Mononuclear cell (primary cell): ENCODE data around the gene SH2D6. TPM values are rescaled to one million over a fixed set of nuclear protein-coding genes. Genes with fewer than 3 reads are reported as not detected.
"Not testable (repeated sequence)": the region's sequence is repeated elsewhere in the genome, so short reads cannot be mapped to it uniquely, and the experiment has no call there.

Experiments used
- H3K27me3 ChIP-seq: 2 replicates; pipeline ENCODE4 v1.6.0; 2011; ENCODE audit warnings: low read length, control low read depth; ENCODE audit not compliant: insufficient read depth
- H3K4me1 ChIP-seq: 2 replicates; pipeline ENCODE4 v1.5.1; 2011; ENCODE audit warnings: mild to moderate bottlenecking, low read length, control low read depth; ENCODE audit not compliant: insufficient read depth
- H3K4me3 ChIP-seq: 2 replicates; pipeline ENCODE4 v1.5.1; 2011; ENCODE audit warnings: mild to moderate bottlenecking, low read length, moderate library complexity
- H3K9me3 ChIP-seq: 2 replicates; pipeline ENCODE4 v1.5.1; 2011; ENCODE audit warnings: low read depth, mild to moderate bottlenecking, control low read depth, low read length
- total RNA-seq: library from RNA; depleted of rRNA; stranded (reverse); fragments of >200 nt; gene quantifications from one replicate; pipeline ENCODE4 v1.2.3, GENCODE V29; 2012

SH2D6 gene
- total RNA-seq, result 0.42 TPM

DNA sequence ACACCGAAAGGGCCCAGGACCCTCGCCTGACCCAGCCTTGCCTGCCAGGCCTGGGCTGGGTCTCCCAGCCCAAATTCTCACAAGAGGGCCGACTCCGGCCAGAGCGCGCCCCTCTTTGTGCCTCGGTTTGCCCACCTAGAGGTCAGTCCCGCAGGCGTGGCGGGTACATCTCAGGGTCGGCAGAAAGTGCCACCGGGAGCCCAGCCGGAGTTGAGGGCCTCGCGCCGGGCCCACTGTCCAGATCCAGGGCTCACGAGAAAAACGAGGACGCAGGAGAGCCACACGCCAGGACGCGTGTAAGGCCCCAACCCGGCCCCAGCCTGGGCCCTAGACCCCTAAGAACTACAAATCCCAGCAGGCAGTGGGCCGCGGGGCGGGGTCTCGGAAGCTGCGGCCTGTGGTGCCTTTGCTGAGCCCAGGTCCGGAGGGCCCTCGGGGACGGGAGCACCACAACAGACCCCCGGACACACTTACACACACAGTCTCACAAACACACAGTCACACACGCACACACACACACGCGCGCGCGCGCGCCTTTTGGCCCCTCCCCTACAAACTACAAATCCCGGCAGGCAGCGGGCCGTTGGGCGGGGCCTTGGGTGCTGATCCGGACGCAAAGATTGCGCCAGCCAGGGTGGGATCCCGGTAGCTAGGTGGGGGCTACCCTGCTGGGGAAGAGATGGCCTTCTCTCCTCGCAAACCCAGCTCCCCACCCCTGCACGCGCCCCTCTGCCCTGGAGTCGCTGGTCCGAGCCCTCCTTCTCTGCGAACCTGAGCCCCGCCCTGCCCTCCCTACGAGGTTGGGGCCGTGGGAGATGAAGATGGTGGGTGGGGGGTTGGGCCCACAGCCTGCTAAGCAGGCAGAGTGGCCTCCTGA lies at the start of gene SH2D6:
TSS of gene SH2D6 (plus strand) at position 583 of the 877 bp plus-strand sequence. CDS start 10,752 bp downstream, outside the sequence.
- Histone ChIP-seq H3K4me1 (peaks cover 65% of the 10 kb centered on the region), H3K4me3 (peak within 1 kb of the TSS; percentile 89), H3K9me3 (no peaks in the 10 kb centered on the region), H3K27me3 (no peaks in the 10 kb centered on the region)

DNA sequence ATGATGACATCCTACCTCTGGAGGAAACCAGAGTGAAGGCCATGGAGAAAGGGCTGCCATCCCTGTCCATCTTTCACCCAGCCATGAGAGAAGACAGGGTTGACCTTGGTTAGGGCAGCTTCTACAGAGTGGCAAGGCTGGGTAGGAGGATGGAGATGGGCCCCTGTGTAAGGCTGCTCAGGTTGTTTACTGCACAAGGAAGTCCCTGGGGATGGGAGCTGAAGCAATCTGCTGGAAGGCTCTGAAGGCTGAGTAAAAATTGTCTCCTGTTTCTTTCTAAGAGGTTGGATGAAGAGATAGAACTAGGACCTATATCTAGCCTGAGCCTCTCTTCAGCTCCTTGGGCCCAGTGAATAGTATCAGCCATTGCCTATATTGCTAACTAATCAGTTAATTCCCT lies 49.6 kb upstream of the SH2D6 start:
- Histone ChIP-seq H3K4me1 (no peaks in the 10 kb centered on the region), H3K27me3 (no peaks in the 10 kb centered on the region), H3K4me3 (no peak overlapping the region), H3K9me3 (no peaks in the 10 kb centered on the region)

DNA sequence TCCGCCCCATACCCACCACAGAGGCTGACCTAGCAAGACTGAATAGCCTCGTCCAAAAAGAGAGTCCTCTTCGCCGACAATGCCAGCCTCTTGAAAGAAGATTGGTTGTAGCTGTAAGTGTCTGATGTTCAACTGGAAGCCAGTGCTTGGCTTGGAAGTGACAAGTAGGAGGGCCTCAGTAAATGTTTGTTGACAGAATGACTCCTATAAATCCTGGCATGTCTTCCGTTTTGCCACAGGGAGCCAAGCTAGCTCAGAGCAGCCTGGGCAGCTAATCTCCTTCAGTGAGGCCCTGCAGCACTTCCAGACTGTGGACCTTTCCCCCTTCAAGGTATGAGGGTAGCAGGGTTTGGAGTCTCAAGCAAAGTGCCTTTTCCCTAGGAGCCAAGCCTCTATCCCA lies 49.0 kb upstream of the SH2D6 start:
- Histone ChIP-seq H3K4me3 (no peak overlapping the region), H3K4me1 (no peaks in the 10 kb centered on the region), H3K27me3 (no peaks in the 10 kb centered on the region), H3K9me3 (no peaks in the 10 kb centered on the region)

DNA sequence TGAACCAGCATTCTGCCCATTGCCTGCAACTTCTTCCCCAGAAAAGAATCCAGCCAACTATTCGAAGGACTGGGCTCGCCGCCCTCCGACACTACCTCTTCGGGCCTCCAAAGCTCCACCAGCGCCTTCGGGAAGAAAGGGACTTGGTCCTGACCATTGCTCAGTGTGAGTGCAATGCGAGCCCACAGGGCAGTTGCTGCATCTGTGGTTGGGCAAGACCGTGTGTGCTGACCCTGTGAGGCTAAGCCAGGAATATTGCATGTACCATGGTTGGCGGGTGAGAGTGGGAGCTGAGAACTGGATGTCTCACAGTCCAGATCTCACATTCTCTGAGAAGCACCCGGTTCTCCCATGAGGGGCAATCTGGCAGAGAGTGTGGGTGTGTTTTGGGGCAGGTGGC lies 47.5 kb upstream of the SH2D6 start:
- Histone ChIP-seq H3K27me3 (no peaks in the 10 kb centered on the region), H3K9me3 (no peaks in the 10 kb centered on the region), H3K4me1 (no peaks in the 10 kb centered on the region), H3K4me3 (no peak overlapping the region)

DNA sequence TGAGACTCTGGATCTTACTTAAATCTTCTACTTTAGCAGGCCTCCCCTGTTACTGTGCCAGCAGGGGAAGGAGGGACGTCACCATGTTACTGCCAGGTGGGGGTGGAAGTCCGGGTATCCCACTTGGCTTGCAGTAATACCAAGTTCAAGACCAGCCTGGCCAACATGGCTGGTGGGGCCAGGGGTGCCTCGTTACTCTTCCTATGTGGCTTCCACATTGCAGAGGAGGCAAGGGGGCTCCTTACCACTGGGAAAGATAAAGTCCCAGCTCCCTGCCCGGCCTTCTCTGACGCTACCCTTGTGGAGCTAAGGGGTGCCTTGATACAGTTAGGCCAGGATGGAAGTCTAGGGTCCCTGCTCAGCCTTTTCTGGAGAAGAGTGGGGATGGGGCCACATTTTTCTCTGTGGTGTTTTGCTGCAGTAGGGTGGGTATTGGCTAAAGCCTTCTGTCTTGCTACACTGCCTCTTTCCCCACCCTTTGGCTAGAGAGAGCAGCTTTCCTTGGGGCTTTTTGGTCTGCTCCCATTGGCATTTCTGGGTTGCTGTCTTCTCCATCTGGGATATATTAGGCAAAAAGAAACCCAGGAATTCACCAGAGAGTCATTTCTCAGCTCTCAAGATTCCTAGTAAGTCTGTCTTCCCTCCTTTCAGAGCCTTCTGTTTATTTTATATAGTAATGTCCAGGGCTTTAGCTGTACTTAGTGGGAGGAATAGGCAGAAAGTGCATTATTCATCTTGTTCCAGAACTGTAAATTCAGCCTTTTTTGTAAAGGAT lies 42.0 kb upstream of the SH2D6 start:
- no peaks in the 10 kb centered on the region for H3K27me3 ChIP-seq
- no peaks in the 10 kb centered on the region for H3K4me1 ChIP-seq
- no peak overlapping the region for H3K4me3 ChIP-seq
- peaks cover 6% of the 10 kb centered on the region for H3K9me3 ChIP-seq

DNA sequence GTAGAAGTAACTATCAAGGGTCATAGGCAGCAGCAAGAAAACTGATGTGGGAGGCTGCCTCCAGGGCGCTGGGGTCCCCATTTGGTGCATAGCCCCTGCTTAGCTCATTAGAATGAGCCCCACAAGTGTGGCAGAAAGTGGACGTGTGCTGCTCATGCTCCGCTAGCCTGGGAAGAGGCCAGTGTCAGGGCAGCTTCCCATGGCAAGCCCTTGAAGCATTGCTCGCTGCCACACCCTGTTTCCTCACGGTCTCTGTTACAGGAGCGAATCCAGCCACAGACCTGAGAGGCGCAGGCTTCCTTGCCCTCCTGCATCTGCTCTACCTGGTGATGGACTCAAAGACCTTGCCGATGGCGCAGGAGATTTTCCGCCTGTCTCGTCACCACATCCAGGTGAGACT lies 41.4 kb upstream of the SH2D6 start:
- no peak overlapping the region for H3K4me3 ChIP-seq
- no peaks in the 10 kb centered on the region for H3K4me1 ChIP-seq
- H3K27me3 ChIP-seq, result no peaks in the 10 kb centered on the region
- H3K9me3 ChIP-seq, result peaks cover 6% of the 10 kb centered on the region

DNA sequence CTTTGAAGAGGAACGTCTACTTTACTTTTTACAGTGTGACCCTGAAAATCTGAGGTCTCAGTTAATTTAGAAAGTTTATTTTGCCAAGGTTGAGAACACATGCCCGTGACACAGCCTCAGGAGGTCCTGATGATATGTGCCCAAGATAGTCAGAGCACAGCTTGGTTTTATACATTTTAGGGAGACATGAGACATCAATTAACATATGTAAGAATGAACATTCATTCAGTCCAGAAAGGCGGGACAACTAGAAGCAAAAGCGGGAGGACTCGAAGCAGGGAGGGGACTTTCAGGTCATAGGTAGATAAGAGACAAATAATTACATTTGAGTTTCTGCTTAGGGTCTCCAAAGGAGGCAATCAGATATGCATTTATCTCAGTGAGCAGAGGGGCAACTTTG lies 40.3 kb upstream of the SH2D6 start:
- Histone ChIP-seq H3K9me3 (peaks cover 6% of the 10 kb centered on the region), H3K4me1 (no peaks in the 10 kb centered on the region), H3K4me3 (no peak overlapping the region), H3K27me3 (no peaks in the 10 kb centered on the region)

DNA sequence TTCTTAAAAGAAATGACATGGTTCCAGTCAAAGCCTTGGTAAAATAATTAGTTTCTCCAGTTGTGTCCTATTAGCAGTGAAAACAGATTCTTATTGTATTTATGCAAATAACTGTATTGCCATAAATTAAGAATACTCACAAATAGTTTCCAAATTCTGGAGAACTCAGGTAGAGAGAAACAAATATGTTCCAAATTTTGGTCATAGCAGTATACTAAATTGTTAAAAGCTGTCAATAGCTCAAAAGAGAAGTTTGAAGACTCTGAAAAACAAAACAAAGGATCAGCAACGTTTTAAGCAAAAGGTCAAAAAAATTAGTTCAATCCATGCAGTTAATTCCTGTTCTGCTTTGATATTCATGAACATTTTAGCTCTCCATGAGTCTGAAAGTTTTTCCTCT lies 38.5 kb upstream of the SH2D6 start:
- H3K9me3 ChIP-seq, result peaks cover 6% of the 10 kb centered on the region
- H3K4me1 ChIP-seq, result no peaks in the 10 kb centered on the region
- no peak overlapping the region for H3K4me3 ChIP-seq
- no peaks in the 10 kb centered on the region for H3K27me3 ChIP-seq

DNA sequence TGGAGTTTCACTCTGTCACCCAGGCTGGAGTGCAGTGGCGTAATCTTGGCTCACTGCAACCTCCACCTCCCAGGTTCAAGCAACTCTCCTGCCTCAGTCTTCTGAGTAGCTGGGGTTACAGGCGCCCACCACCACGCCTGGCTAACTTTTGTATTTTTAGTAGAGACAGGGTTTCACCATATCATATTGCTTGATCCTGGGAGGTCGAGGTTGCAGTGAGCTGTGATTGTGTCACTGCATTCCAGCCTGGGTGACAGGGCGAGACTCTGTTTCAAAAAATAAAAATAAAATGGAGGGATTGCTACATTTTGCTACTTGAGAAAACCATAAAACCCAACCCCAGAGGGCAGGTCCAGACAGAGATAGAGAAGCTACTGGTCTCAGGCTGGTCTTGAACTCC lies 35.4 kb upstream of the SH2D6 start:
- not testable (repeated sequence) for H3K4me1 ChIP-seq, H3K27me3 ChIP-seq, H3K9me3 ChIP-seq, H3K4me3 ChIP-seq

DNA sequence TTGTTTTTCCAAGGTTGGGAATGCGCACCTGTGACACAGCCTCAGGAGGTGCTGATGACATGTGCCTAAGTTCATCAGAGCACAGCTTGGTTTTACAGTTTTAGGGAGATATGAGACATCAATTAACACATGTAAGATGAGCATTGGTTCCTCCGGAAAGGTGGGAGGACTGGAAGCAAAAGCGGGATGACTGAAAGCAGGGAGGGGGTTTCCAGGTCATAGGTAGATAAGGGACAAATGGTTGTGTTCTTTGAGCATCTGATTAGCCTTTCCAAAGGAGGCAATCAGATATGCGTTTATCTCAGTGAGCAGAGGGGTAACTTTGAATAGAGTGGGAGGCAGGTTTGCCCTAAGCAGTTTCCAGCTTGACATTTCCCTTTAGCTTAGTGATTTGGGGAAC lies 34.7 kb upstream of the SH2D6 start:
- H3K4me3 ChIP-seq, result no peak overlapping the region
- H3K4me1 ChIP-seq, result no peaks in the 10 kb centered on the region
- H3K9me3 ChIP-seq, result peaks cover 6% of the 10 kb centered on the region
- H3K27me3 ChIP-seq, result no peaks in the 10 kb centered on the region

DNA sequence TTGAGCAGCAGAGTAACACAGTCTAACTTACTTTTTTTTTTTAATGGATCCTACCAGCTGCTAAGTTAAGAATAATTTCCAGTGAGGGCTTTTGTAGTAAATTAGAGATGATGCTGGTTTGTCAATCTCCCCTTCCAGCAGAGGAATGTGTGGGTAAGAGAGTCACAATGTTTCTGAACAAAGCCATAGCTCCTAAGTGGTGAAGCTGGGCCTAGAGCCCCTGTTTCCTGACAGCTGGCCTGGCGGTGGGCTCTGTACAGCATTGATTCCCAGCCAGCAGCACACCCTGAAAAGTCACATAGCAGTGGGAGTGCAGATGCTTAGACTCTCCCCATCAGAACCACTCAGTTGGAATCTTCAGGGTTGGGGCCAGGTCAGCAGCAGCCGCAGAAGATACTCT lies 32.8 kb upstream of the SH2D6 start:
- Histone ChIP-seq H3K9me3 (no peaks in the 10 kb centered on the region), H3K4me3 (no peak overlapping the region), H3K27me3 (no peaks in the 10 kb centered on the region), H3K4me1 (no peaks in the 10 kb centered on the region)

DNA sequence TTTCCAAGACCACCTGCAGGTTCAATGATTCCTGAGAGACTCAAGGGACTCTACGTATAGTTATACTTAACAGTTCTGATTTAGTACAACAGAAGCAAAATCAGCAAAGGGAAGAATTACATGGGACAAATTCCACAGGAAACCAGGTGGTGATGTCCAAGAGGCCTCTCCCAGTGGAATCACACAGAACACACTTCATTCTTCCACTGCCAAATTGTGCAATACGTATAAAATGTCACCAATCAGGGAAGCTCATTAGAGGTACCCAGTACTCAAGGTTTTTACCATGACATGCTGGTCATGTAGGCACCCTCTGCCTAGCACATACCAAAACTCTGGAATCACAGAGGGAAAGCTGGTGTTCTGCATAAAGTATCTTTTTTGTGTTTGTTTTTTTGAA lies 30.8 kb upstream of the SH2D6 start:
- peaks cover 12% of the 10 kb centered on the region for H3K4me1 ChIP-seq
- H3K9me3 ChIP-seq, result no peaks in the 10 kb centered on the region
- H3K27me3 ChIP-seq, result no peaks in the 10 kb centered on the region
- H3K4me3 ChIP-seq, result no peak overlapping the region

DNA sequence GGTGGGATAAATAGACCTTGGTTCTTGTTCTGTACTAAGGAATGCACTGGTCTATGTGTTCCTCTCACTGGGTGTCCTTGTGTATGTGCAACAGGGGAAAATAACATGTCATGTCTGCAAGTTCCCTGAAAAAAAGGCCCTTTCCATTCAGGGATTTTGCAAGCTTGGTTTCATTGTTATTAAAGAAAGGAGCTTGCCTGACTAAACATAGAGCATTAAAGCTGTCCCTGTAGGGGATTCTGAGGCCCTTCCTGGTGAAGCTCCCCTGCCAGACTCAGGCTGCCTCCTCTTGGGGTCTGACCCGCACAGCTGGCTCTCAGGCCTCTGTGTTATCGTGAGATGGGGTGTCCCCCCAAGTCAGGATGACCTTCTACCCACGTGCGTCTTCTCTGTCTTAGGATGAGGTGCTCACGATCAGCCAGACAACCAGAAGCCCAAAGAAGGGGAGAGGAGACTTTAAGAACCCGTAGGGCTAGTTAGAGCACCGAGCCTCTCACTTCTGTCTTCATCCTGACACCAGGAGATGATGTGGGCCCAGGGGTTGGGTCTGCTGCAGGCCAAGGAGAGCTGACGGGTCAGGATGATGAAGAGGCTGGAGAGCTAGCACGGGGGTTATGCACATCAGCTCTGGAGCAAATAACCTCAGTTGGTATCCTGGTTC lies 29.5 kb upstream of the SH2D6 start:
- Histone ChIP-seq H3K9me3 (no peaks in the 10 kb centered on the region), H3K4me3 (no peak overlapping the region), H3K4me1 (peaks cover 17% of the 10 kb centered on the region), H3K27me3 (no peaks in the 10 kb centered on the region)

DNA sequence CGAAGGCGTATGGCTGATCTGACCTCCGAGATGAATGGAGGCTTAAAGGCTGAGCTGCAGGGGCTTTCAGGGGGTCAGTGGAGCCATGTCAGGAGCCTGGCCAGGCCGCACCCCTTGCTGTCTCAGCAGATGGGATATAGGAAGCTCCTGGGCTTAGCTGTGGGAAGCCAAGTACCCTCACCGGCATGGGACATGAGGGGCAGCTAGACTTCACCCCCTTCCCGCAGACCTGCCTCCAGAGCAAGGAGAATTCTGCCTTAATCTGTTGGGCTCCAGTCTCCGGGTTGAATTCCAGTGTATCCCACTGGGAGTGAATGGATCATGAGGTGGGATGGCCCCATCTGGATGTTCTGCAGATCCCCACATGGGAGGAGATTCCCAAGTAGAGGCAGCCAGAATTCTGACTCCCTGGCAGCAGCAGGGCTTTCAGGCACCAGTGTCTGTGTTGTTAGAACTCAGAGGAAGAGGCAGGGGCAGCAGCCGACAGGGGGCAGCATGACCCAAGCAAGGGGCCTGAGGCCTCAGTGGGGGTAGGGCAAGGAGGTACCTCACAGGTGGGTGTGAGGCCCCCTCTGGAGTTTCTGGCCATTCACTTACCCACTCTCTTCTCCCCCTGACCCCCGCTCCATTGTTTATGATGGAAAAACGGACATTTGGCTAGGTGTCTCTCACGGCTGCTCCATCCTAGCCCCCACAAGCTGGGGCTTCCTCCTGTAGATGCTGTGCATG lies 27.4 kb upstream of the SH2D6 start:
- Histone ChIP-seq H3K9me3 (no peaks in the 10 kb centered on the region), H3K4me1 (peaks cover 17% of the 10 kb centered on the region)

DNA sequence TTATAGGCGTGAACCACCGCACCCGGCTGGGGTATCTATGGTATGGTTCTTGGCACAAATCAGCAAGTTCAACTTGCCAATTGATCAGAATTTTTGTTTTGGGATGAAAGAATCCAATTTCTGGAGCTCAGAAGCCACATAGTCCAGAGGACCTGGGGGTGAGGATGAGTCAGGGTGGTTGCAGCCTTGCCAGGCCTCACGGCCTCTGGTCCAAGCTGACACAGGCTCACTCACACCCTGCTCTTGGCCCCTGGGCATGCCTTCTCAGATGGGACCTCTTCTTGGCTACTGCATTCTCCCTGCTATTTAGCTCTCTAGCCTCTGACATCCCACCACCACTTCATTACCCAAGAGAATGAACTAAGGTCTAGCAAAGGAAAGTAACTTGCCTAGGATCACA lies 24.7 kb upstream of the SH2D6 start:
- Histone ChIP-seq H3K4me3 (no peak overlapping the region), H3K4me1 (peaks cover 17% of the 10 kb centered on the region), H3K27me3 (no peaks in the 10 kb centered on the region), H3K9me3 (no peaks in the 10 kb centered on the region)

More for the DNA sequence above, 27.4 kb upstream of the SH2D6 start:
- Histone ChIP-seq H3K4me3 (no peak overlapping the region), H3K27me3 (no peaks in the 10 kb centered on the region)
